Breast epithelium (tissue), 3 donors: ENCODE results near the gene BOLA1.

ENCODE experiments used
- POLR2AphosphoS5 ChIP-seq, 3 donors: sonication (generic); formaldehyde crosslinking; IDR thresholded peaks; one replicate each; pipeline ENCODE4 v1.6.1; 2017; ENCODE audit warnings: antibody characterized with exemption in 3 of 3
- TF ChIP-seq, protein P1 (sequence below), 3 donors: fragments of 450-650 bp; IDR thresholded peaks; one replicate each; pipeline ENCODE4 v1.5.1; 2016 to 2017; ENCODE audit warnings: antibody characterized with exemption in 3 of 3, mild to moderate bottlenecking in 3 of 3, moderate library complexity in 3 of 3

DNA sequence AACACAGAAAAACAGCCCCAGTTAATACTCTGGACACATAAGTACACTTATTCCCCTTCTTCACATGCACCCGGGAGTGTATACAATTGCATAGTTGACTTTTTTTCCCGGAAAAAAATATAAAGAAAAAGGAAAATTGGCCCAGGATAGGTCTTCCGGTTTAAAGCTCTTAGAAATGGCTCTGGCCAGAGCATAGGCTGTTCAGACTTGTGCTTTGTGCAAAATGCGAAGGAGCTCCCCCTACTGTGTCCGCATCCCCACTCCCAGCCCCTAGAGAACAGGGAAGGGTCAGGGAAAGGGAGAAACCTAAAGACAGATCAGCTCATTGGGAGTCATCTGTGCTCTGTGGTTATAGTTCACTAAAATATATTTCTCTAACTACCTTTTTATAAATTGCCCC, 42.8 kb downstream of the BOLA1 start:
- TF ChIP-seq, protein P1, sequence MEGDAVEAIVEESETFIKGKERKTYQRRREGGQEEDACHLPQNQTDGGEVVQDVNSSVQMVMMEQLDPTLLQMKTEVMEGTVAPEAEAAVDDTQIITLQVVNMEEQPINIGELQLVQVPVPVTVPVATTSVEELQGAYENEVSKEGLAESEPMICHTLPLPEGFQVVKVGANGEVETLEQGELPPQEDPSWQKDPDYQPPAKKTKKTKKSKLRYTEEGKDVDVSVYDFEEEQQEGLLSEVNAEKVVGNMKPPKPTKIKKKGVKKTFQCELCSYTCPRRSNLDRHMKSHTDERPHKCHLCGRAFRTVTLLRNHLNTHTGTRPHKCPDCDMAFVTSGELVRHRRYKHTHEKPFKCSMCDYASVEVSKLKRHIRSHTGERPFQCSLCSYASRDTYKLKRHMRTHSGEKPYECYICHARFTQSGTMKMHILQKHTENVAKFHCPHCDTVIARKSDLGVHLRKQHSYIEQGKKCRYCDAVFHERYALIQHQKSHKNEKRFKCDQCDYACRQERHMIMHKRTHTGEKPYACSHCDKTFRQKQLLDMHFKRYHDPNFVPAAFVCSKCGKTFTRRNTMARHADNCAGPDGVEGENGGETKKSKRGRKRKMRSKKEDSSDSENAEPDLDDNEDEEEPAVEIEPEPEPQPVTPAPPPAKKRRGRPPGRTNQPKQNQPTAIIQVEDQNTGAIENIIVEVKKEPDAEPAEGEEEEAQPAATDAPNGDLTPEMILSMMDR (IDR thresholded peaks at IDR 0.05): no peak
- no peak for TF ChIP-seq POLR2AphosphoS5 (IDR thresholded peaks at IDR 0.05)
